T47D (cell line): ENCODE data around the gene WNT3.

Source experiments
- DNase-seq, 2 experiments: peaks; one replicate each; pipeline versions ENCODE4 v3.0.0 to v3.0.0-alpha.2; 2011 to 2012; ENCODE audit warnings: low read depth in 1 of 2, low spot score in 1 of 2
- JUND ChIP-seq: IDR thresholded peaks from 2 replicates; pipeline ENCODE4 v1.6.1; 2012; ENCODE audit warnings: low read depth
- in situ Hi-C: cut with HindIII; loops from 2 replicates; pipeline ENCODE4 v1.10.0; 2016; ENCODE audit warnings: low sequenced_read_pairs, low pct_unique_long_range_greater_than_20kb

WNT3 gene

GRCh38 chr17:46737326-46737725 lies 81.2 kb downstream of the WNT3 start:
- in situ Hi-C loops, result no loop called here
- DNase-seq, result no peak
- TF ChIP-seq JUND, result no peak

- TF ChIP-seq JUND, result no peak
- in situ Hi-C loops, result no loop called here
- DNase-seq, result no peak
Measured at GRCh38 chr17:46736100-46736499, 82.4 kb downstream of the WNT3 start.

GRCh38 chr17:46733837-46734475 lies 84.5 kb downstream of the WNT3 start:
- no peak for TF ChIP-seq JUND
- in situ Hi-C loops, result no loop called here
- DNase-seq, result no peak

GRCh38 chr17:46732754-46733398 lies 85.6 kb downstream of the WNT3 start:
- no peak for DNase-seq
- no peak for TF ChIP-seq JUND
- in situ Hi-C loops, result no loop called here

GRCh38 chr17:46732160-46732559 lies 86.3 kb downstream of the WNT3 start:
- TF ChIP-seq JUND, result no peak
- no peak for DNase-seq
- in situ Hi-C loops, result no loop called here

GRCh38 chr17:46730679-46731078 lies 87.8 kb downstream of the WNT3 start:
- in situ Hi-C loops, result no loop called here
- TF ChIP-seq JUND, result no peak
- no peak for DNase-seq

- no peak for TF ChIP-seq JUND
- DNase-seq, result no peak
- in situ Hi-C loops, result no loop called here
Measured at GRCh38 chr17:46730026-46730425, 88.5 kb downstream of the WNT3 start.

GRCh38 chr17:46727572-46728348 lies 90.7 kb downstream of the WNT3 start:
- in situ Hi-C loops, result no loop called here
- no peak for DNase-seq
- no peak for TF ChIP-seq JUND

- no peak for DNase-seq
- TF ChIP-seq JUND, result no peak
- in situ Hi-C loops, result no loop called here
Measured at GRCh38 chr17:46726206-46726605, 92.3 kb downstream of the WNT3 start.

GRCh38 chr17:46722662-46723285 lies 95.7 kb downstream of the WNT3 start:
- no peak for DNase-seq
- in situ Hi-C loops, result no loop called here
- no peak for TF ChIP-seq JUND

- TF ChIP-seq JUND, result no peak
- in situ Hi-C loops, result no loop called here
- DNase-seq, result peak in 1 of 2 experiments; percentile 7
Measured at GRCh38 chr17:46720408-46720807, 98.1 kb downstream of the WNT3 start.

- TF ChIP-seq JUND, result no peak
- no peak for DNase-seq
Measured at GRCh38 chr17:46719891-46720290, 98.6 kb downstream of the WNT3 start.

GRCh38 chr17:46717999-46718398 lies 100.5 kb downstream of the WNT3 start:
- no peak for TF ChIP-seq JUND
- no peak for DNase-seq
- in situ Hi-C loops, result no loop called here

More at GRCh38 chr17:46719891-46720290, 98.6 kb downstream of the WNT3 start:
- in situ Hi-C loops, result no loop called here
